GM18907 (cell line): ENCODE data around the gene OSMR.
"Not testable (repeated sequence)": the region's sequence is repeated elsewhere in the genome, so short reads cannot be mapped to it uniquely, and the experiment has no call there.

Experiments used
- ATAC-seq: cut with Tn5 transposase; IDR thresholded peaks from one replicate; pipeline ENCODE4 v1.9.1; 2021; ENCODE audit warnings: mild to moderate bottlenecking, moderate library complexity; ENCODE audit not compliant: unreplicated experiment

OSMR gene

GRCh38 chr5:38830521-38831051 lies 15.2 kb upstream of the OSMR start:
- no peak for ATAC-seq

- ATAC-seq = no peak
Observed at GRCh38 chr5:38831117-38831516, 14.7 kb upstream of the OSMR start.

- ATAC-seq = no peak
Observed at GRCh38 chr5:38831909-38832308, 13.9 kb upstream of the OSMR start.

- no peak for ATAC-seq
Observed at GRCh38 chr5:38832810-38833209, 13.0 kb upstream of the OSMR start.

GRCh38 chr5:38835887-38836286 lies 9.9 kb upstream of the OSMR start:
- no peak for ATAC-seq

- ATAC-seq = no peak
Observed at GRCh38 chr5:38837416-38837815, 8.4 kb upstream of the OSMR start.

GRCh38 chr5:38837932-38838331 lies 7.9 kb upstream of the OSMR start:
- no peak for ATAC-seq

GRCh38 chr5:38843665-38844064 lies 2.1 kb upstream of the OSMR start:
- no peak for ATAC-seq

GRCh38 chr5:38846379-38847011 lies 683 bp downstream of the OSMR start:
- ATAC-seq = no peak

GRCh38 chr5:38847559-38848347 lies 1.9 kb downstream of the OSMR start:
- ATAC-seq = no peak

- no peak for ATAC-seq
Observed at GRCh38 chr5:38848637-38849036, 2.8 kb downstream of the OSMR start.

GRCh38 chr5:38851640-38852039 lies 5.8 kb downstream of the OSMR start:
- ATAC-seq = not testable (repeated sequence)

- no peak for ATAC-seq
Observed at GRCh38 chr5:38853753-38854470, 8.1 kb downstream of the OSMR start.

GRCh38 chr5:38854907-38855306 lies 9.1 kb downstream of the OSMR start:
- no peak for ATAC-seq

- no peak for ATAC-seq
Observed at GRCh38 chr5:38856660-38857059, 10.8 kb downstream of the OSMR start.

- ATAC-seq = no peak
Observed at GRCh38 chr5:38858839-38859238, 13.0 kb downstream of the OSMR start.

GRCh38 chr5:38861986-38862770 lies 16.4 kb downstream of the OSMR start:
- ATAC-seq = not testable (repeated sequence)

- ATAC-seq = no peak
Observed at GRCh38 chr5:38866362-38867031, 20.7 kb downstream of the OSMR start.

- ATAC-seq = no peak
Observed at GRCh38 chr5:38867032-38867398, 21.2 kb downstream of the OSMR start.

- no peak for ATAC-seq
Observed at GRCh38 chr5:38867416-38867815, 21.6 kb downstream of the OSMR start.
